Measurements from ENCODE around the gene SLC9A7. TPM values are rescaled to one million over a fixed set of nuclear protein-coding genes. Genes with fewer than 3 reads are reported as not detected.

The SLC9A7 gene
- total and polyA plus RNA-seq, 2 experiments from 2014 or later = 2.5 to 15.4 TPM

- H3K4me1 ChIP-seq (ENCODE audit: insufficient read depth) = peaks cover 8% of the 10 kb centered on the region; the same call in 1 of the 2 replicates
- Mint-ChIP-seq H3K36me3 (ENCODE audit: low read depth) (no peaks in the 10 kb centered on the region), H3K4me1 (peaks cover 32% of the 10 kb centered on the region), H3K4me3 (no peak overlapping the region), H3K9me3 (peaks cover under 1% of the 10 kb centered on the region; the same call in 1 of the 3 replicates), H3K27ac (no peak overlapping the region), H3K27me3 (ENCODE audit: insufficient read depth, low read depth, poor library complexity) (peaks cover 3% of the 10 kb centered on the region)
- H3K79me2 ChIP-seq (replicated peaks; ENCODE audit: insufficient read depth) = peaks cover 29% of the 10 kb centered on the region
- H3F3A ChIP-seq (replicated peaks; ENCODE audit: low read depth) = no peaks in the 10 kb centered on the region
- H3K36me3 ChIP-seq (ENCODE audit: insufficient read depth) = no peaks in the 10 kb centered on the region
- TF ChIP-seq EZH2phosphoT487 (IDR thresholded peaks at IDR 0.05; ENCODE audit: unreplicated experiment) (no peak), ZNF331 (CRISPR knock-in tag; IDR thresholded peaks at IDR 0.05; ENCODE audit: low read depth) (no peak), REST (IDR thresholded peaks at IDR 0.05; ENCODE audit: unreplicated experiment) (no peak), EZH2 (IDR thresholded peaks at IDR 0.05; ENCODE audit: low read depth, unreplicated experiment) (no peak), JUNB (IDR thresholded peaks at IDR 0.05; ENCODE audit: unreplicated experiment) (no peak), STAT1 (IDR thresholded peaks at IDR 0.05; ENCODE audit: unreplicated experiment) (no peak), POLR2AphosphoS5 (IDR thresholded peaks at IDR 0.05; ENCODE audit: low read depth) (no peak), ZNF462 (CRISPR knock-in tag; IDR thresholded peaks at IDR 0.05) (no peak), CTCF (conservative IDR thresholded peaks at IDR 0.05; ENCODE audit: low read depth in 2 of 2) (no peak), ETS1 (IDR thresholded peaks at IDR 0.05) (no peak), NANOG (IDR thresholded peaks at IDR 0.05; ENCODE audit: borderline replicate concordance) (no peak), CREB1 (CRISPR knock-in tag; IDR thresholded peaks at IDR 0.05; ENCODE audit: low read depth) (no peak), ZNF114 (CRISPR knock-in tag; IDR thresholded peaks at IDR 0.05) (no peak)
- H3K27me3 ChIP-seq (ENCODE audit: insufficient read depth) = no peaks in the 10 kb centered on the region
- H2AFZ ChIP-seq = no peak overlapping the region
- no peak for DNase-seq (ENCODE audit: low spot score)
- H3K27ac ChIP-seq (ENCODE audit: low read depth) = no peak overlapping the region
- H4K20me1 ChIP-seq (replicated peaks; ENCODE audit: insufficient read depth) = no peaks in the 10 kb centered on the region
- no peak overlapping the region for H3K4me2 ChIP-seq
- ATAC-seq = no peak
- no peak overlapping the region for H3K4me3 ChIP-seq
- no peaks in the 10 kb centered on the region for H3K9me2 ChIP-seq (ENCODE audit: insufficient read depth)
Observed at GRCh38 chrX:46712764-46713163, 46.2 kb downstream of the SLC9A7 start.

All from GM23338 (cell line).